HEK293T (cell line): ENCODE measurements around the gene ATP6AP2.
"Not testable (repeated sequence)": the region's sequence is repeated elsewhere in the genome, so short reads cannot be mapped to it uniquely, and the experiment has no call there.

Experiments
- CTCF ChIA-PET: fragments of 350-600 bp; formaldehyde crosslinking; extraction: SDS; loops from one replicate; lab custom pipeline; 2021; ENCODE audit warnings: antibody characterized with exemption, inconsistent platforms; lab: Yijun Ruan, JAX
- POLR2A ChIA-PET: fragments of 350-600 bp; formaldehyde crosslinking; extraction: SDS; loops from one replicate; lab custom pipeline; 2020; ENCODE audit warnings: antibody characterized with exemption, inconsistent platforms; lab: Yijun Ruan, JAX
- DNase-seq: peaks from one replicate; pipeline ENCODE4 v3.0.0; 2012; ENCODE audit warnings: mixed read lengths; ENCODE audit errors: extremely low spot score
- ARNT ChIP-seq: fragments of 450-650 bp; IDR thresholded peaks from 2 replicates; pipeline ENCODE4 v1.6.1; 2017; ENCODE audit warnings: mild to moderate bottlenecking
- BHLHE40 ChIP-seq: fragments of 450-650 bp; IDR thresholded peaks from 2 replicates; pipeline ENCODE4 v1.6.1; 2016; ENCODE audit warnings: mild to moderate bottlenecking, moderate library complexity, borderline replicate concordance
- CTBP1 ChIP-seq: fragments of 450-650 bp; IDR thresholded peaks from 2 replicates; pipeline ENCODE4 v1.6.1; 2016; ENCODE audit warnings: borderline replicate concordance
- ELF4 ChIP-seq: fragments of 450-650 bp; IDR thresholded peaks from 2 replicates; pipeline ENCODE4 v1.6.1; 2017; ENCODE audit warnings: antibody characterized with exemption
- FOXA1 ChIP-seq: fragments of 450-650 bp; IDR thresholded peaks from 2 replicates; pipeline ENCODE4 v1.6.1; 2016; ENCODE audit warnings: mild to moderate bottlenecking
- FOXK2 ChIP-seq: fragments of 450-650 bp; IDR thresholded peaks from 2 replicates; pipeline ENCODE4 v1.6.1; 2016; ENCODE audit warnings: mild to moderate bottlenecking
- FOXM1 ChIP-seq: fragments of 450-650 bp; IDR thresholded peaks from 2 replicates; pipeline ENCODE4 v1.6.1; 2017; ENCODE audit warnings: mild to moderate bottlenecking, borderline replicate concordance
- HDGF ChIP-seq: fragments of 450-650 bp; IDR thresholded peaks from 2 replicates; pipeline ENCODE4 v1.6.1; 2017; ENCODE audit warnings: antibody characterized with exemption, borderline replicate concordance
- L3MBTL2 ChIP-seq: fragments of 450-650 bp; conservative IDR thresholded peaks from 2 replicates; pipeline ENCODE4 v1.6.1; 2016; ENCODE audit warnings: mild to moderate bottlenecking
- LEF1 ChIP-seq: fragments of 450-650 bp; IDR thresholded peaks from 2 replicates; pipeline ENCODE4 v1.6.1; 2017; ENCODE audit warnings: mild to moderate bottlenecking, borderline replicate concordance
- NFRKB ChIP-seq: fragments of 450-650 bp; IDR thresholded peaks from 2 replicates; pipeline ENCODE4 v1.6.1; 2016; ENCODE audit warnings: mild to moderate bottlenecking, moderate library complexity
- SP1 ChIP-seq: fragments of 450-650 bp; IDR thresholded peaks from 2 replicates; pipeline ENCODE4 v1.6.1; 2017
- SUZ12 ChIP-seq: fragments of 450-650 bp; IDR thresholded peaks from 2 replicates; pipeline ENCODE4 v1.6.1; 2016; ENCODE audit warnings: mild to moderate bottlenecking
- TARDBP ChIP-seq: fragments of 450-650 bp; IDR thresholded peaks from 2 replicates; pipeline ENCODE4 v1.6.1; 2016
- ZNF384 ChIP-seq: fragments of 450-650 bp; IDR thresholded peaks from 2 replicates; pipeline ENCODE4 v1.6.1; 2016
- TF ChIP-seq, protein P1 (sequence below): fragments of 450-650 bp; IDR thresholded peaks from 2 replicates; pipeline ENCODE4 v1.6.1; 2016

The ATP6AP2 gene

DNA sequence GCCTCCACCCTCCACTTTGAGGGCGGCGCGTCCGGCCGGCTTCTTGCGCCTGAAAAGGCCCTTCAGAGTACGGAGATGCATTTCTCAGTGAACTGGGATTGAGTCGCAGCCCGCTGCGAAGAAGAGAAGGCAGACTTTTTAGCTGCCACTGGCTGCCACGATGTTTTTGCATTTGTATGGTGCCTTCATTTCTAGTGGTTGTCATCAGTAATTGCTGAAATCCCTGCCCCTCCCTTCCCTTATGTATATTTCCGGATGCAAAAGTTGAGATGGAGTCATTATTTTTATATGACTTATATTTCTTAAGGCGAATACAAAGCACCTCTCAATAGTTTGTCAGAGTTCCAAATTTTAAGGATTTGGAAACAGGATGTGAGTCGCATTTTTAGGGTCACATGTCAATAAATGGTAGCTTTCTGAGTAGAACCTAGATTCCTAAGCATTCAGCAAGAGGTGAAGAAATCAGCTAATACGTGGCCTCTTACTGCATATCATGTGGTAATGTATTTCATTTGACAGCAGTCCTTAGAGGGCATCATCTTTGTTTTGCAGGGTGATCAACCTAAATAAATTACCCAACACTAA, 658 bp downstream of the ATP6AP2 start:
- no peak for DNase-seq
- CTCF ChIA-PET = no interaction called here
- TF ChIP-seq ELF4 = no peak
- TF ChIP-seq FOXA1 = no peak
- TF ChIP-seq FOXM1 = no peak
- no peak for TF ChIP-seq NFRKB
- TF ChIP-seq ZNF384 = no peak
- no peak for TF ChIP-seq L3MBTL2
- POLR2A ChIA-PET = interaction anchor here (1.0 kb wide), 2 partner anchors 8 to 11 kb away, joined by 6 to 7 read pairs; no protein-coding TSS in a partner anchor

DNA sequence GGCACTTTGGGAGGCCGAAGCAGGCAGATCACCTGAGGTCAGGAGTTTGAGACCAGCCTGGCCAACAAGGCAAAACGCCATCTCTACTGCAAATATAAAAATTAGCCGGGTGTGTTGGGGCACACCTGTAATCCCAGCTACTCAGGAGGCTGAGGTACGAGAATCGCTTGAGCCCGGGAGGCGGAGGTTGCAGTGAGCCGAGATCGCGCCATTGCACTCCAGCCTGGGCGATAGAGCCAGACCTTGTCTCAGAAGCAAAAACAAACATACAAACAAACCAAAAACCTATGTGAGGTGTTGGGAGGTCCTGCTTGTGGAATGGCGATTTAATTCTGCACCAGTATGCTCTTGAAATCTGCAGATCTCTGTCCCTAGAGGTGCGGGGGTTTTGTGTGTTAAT, 1.4 kb downstream of the ATP6AP2 start:
- CTCF ChIA-PET, DNase-seq, POLR2A ChIA-PET: not testable (repeated sequence)

DNA sequence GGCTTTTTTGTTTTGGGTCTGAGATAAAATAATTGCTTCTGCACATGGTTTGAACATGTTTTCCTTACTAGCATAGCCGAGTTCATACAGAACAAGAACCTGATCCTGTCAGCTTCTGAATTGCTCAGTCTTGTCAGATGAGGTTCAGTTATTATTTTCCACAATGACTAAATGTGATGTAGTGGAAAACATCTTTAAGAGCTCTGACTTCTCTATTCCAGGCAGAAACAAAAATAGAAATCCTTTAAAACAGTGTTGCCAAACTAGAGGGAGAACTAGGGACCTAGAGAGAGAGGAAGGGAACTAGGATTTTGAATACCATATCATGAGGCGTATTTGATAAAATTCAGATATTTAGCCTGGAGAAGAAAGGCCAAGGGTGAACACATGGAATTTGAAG, 2.0 kb downstream of the ATP6AP2 start:
- ChIA-PET CTCF (no interaction called here), POLR2A (no interaction called here)
- DNase-seq = no peak
- no peak for TF ChIP-seq SUZ12
- TF ChIP-seq CTBP1 = no peak
- no peak for TF ChIP-seq ELF4
- TF ChIP-seq, protein P1, sequence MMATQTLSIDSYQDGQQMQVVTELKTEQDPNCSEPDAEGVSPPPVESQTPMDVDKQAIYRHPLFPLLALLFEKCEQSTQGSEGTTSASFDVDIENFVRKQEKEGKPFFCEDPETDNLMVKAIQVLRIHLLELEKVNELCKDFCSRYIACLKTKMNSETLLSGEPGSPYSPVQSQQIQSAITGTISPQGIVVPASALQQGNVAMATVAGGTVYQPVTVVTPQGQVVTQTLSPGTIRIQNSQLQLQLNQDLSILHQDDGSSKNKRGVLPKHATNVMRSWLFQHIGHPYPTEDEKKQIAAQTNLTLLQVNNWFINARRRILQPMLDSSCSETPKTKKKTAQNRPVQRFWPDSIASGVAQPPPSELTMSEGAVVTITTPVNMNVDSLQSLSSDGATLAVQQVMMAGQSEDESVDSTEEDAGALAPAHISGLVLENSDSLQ = no peak
- TF ChIP-seq L3MBTL2 = no peak

- POLR2A ChIA-PET, DNase-seq, CTCF ChIA-PET: not testable (repeated sequence)
Measured at GRCh38 chrX:40587623-40588022, 6.9 kb downstream of the ATP6AP2 start.

DNA sequence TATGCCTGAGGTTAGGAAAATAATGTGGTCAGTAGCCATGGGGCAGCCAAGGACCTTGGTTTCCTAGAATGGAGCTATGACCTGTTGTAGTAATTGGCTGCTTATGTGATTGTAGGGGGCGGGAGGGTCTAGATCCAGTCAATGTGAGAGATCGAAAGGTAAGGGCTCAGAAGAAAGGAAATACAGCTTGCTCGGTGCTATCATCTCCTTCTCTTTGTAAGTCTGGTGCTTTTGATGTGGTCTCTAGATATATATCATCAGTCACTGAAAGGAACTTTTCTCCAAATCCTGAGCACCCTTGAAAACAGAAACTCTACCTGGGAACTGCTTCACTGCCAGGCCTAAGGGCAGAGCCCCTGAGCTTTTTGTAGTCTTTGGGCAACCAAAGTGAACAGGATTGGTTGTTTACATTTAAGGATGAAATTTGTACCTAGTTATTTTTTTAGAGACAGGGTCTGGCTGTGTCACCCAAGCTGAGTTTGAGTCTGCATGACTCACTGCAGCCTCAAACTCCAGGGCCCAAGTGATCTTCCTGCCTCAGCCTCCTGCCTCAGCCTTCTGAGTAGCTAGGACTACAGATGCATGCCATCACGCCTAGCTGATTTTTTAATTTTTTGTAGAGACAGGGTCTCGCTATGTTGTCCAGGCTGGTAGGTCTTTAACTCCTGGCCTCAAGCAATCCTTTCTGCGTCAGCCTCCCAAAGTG, 9.0 kb downstream of the ATP6AP2 start:
- POLR2A ChIA-PET = interaction anchor here (1.6 kb wide), 1 partner anchor 9 kb away, joined by 7 read pairs; the partner anchor contains the start of gene ATP6AP2
- CTCF ChIA-PET = interaction anchor here (0.7 kb wide), 1 partner anchor 204 kb away, joined by 3 read pairs; no protein-coding TSS in a partner anchor
- not testable (repeated sequence) for DNase-seq

DNA sequence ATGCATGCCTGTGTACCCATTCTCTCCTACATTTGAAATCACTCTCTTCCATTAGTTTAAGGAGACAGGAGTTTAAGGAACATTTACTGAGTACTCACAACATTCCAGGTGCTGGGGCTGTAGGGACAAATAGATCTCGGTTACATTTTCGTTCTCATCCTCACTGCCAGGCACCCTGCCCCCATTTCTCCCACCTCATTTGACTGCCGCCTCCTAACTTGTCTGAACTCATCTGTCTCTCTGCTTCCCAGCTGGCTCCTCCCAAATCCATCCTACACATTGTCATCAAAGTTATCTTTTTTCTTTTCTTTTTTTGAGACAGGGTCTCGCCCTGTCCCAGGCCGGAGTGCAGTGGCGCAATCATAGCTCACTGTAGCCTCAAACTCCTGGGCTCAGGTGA, 22.7 kb downstream of the ATP6AP2 start:
- TF ChIP-seq NFRKB = no peak
- TF ChIP-seq HDGF = no peak
- no peak for TF ChIP-seq SP1
- no peak for TF ChIP-seq ZNF384
- no peak for TF ChIP-seq ARNT
- no peak for TF ChIP-seq L3MBTL2
- CTCF ChIA-PET = interaction anchor here (1.0 kb wide), 1 partner anchor 191 kb away, joined by 4 read pairs; no protein-coding TSS in a partner anchor
- no peak for DNase-seq
- POLR2A ChIA-PET = interaction anchor here (1.2 kb wide), 1 partner anchor 23 kb away, joined by 3 read pairs; the partner anchor contains the start of gene ATP6AP2

GRCh38 chrX:40607381-40607780, 26.6 kb downstream of the ATP6AP2 start:
- no peak for DNase-seq
- POLR2A ChIA-PET = no interaction called here
- CTCF ChIA-PET = no interaction called here
- TF ChIP-seq, protein P1 = no peak
- TF ChIP-seq LEF1 (no peak), BHLHE40 (no peak), FOXK2 (no peak), ZNF384 (no peak), TARDBP (no peak)

DNA sequence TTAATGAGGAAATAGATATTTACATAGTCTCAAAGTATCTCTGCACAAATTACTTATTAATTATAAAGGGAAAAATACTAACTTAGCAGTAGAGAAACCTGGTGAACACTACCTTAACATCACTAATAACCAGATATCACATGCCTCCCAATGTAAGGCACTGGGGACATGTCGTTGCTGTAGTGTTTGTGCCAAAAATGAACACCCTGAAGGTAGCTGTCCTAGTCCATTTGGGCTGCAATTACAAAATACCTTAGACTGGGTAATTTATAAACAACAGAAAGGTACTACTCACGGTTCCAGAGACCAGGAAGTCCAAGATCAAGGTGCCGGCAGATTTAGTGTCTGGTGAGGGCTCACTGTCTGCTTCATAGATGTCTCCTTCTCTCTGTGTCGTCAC, 31.7 kb downstream of the ATP6AP2 start:
- ChIA-PET POLR2A (no interaction called here), CTCF (no interaction called here)
- no peak for DNase-seq
- TF ChIP-seq LEF1 (no peak), ELF4 (no peak), FOXM1 (no peak), ARNT (no peak), SUZ12 (no peak), TARDBP (no peak), FOXA1 (no peak)
- TF ChIP-seq, protein P1 = no peak
